CD4-positive, alpha-beta T cell treated with Interleukin-15 for 4 hours (primary cell): ENCODE measurements around the gene VPS33B.

Experiments used
- DNase-seq: peaks from one replicate; pipeline ENCODE4 v3.0.0-alpha.2; 2020; ENCODE audit warnings: low spot score

VPS33B gene

DNA sequence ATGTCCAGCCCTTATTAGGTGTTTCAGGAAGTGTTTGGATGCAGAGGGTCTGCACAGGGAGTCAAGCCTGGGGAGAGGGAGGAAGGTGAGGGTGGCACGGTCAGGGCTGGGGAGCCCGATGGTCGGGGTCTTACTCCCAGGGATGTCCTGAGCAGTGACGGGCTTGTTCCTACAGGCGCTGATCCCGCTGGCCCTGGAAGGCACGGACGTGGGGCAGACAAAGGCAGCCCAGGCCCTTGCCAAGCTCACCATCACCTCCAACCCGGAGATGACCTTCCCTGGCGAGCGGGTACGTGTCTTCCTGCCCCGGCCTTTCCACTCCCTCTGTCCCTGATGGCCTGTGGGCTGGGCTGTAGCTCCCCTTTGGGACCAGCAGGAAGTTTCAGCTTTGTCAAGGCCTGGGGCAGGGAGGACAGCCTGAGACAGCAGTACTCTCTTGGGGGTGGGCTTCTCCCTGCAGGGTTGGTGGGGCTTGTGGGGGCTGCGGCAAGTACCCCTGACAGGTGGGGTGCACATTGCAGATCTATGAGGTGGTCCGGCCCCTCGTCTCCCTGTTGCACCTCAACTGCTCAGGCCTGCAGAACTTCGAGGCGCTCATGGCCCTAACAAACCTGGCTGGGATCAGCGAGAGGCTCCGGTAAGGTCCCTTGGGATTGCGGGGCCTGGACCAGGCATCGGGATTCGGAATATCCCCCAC is 72.3 kb downstream of the VPS33B start:
- no peak for DNase-seq
